ENCODE results near the gene CADPS.

The CADPS gene

GRCh38 chr3:62798000-62798399 lies 77.2 kb downstream of the CADPS start:
- TF ChIP-seq, protein P1, sequence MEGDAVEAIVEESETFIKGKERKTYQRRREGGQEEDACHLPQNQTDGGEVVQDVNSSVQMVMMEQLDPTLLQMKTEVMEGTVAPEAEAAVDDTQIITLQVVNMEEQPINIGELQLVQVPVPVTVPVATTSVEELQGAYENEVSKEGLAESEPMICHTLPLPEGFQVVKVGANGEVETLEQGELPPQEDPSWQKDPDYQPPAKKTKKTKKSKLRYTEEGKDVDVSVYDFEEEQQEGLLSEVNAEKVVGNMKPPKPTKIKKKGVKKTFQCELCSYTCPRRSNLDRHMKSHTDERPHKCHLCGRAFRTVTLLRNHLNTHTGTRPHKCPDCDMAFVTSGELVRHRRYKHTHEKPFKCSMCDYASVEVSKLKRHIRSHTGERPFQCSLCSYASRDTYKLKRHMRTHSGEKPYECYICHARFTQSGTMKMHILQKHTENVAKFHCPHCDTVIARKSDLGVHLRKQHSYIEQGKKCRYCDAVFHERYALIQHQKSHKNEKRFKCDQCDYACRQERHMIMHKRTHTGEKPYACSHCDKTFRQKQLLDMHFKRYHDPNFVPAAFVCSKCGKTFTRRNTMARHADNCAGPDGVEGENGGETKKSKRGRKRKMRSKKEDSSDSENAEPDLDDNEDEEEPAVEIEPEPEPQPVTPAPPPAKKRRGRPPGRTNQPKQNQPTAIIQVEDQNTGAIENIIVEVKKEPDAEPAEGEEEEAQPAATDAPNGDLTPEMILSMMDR (conservative IDR thresholded peaks at IDR 0.05; ENCODE audit: low read length) = no peak
- no peak for DNase-seq (ENCODE audit: low read depth)
- H3K4me3 ChIP-seq (ENCODE audit: low read length) = no peak overlapping the region

- DNase-seq (ENCODE audit: low read depth) = no peak
- no peak overlapping the region for H3K4me3 ChIP-seq (ENCODE audit: low read length)
- TF ChIP-seq, protein P1 (conservative IDR thresholded peaks at IDR 0.05; ENCODE audit: low read length) = no peak
Observed at GRCh38 chr3:62797132-62797531, 78.1 kb downstream of the CADPS start.

GRCh38 chr3:62795978-62796657 lies 79.1 kb downstream of the CADPS start:
- TF ChIP-seq, protein P1 (conservative IDR thresholded peaks at IDR 0.05; ENCODE audit: low read length) = no peak
- DNase-seq (ENCODE audit: low read depth) = no peak
- H3K4me3 ChIP-seq (ENCODE audit: low read length) = no peak overlapping the region

GRCh38 chr3:62793946-62794345 lies 81.3 kb downstream of the CADPS start:
- no peak for DNase-seq (ENCODE audit: low read depth)
- TF ChIP-seq, protein P1 (conservative IDR thresholded peaks at IDR 0.05; ENCODE audit: low read length) = no peak
- no peak overlapping the region for H3K4me3 ChIP-seq (ENCODE audit: low read length)

GRCh38 chr3:62785384-62785783 lies 89.8 kb downstream of the CADPS start:
- H3K4me3 ChIP-seq (ENCODE audit: low read length) = no peak overlapping the region
- TF ChIP-seq, protein P1 (conservative IDR thresholded peaks at IDR 0.05; ENCODE audit: low read length) = no peak
- no peak for DNase-seq (ENCODE audit: low read depth)

DNA sequence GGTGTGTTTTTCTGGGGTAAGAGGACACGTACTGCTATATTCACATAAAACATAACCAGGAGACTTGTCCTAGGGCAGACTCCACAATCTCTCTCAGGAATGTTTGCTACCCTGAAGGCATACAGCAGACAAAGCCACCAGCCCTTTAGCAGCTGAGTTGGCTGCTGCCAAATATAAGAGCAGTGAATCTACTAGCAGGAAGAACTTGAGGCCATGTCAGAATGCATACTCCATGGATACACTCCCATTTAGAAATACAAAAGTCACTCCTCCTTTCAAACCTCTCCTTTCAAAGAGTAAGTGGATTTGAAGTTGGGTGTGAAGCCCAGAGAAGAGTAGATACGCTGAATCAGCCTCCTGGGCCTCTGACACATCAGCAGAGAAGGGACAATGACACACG lies 94.1 kb downstream of the CADPS start:
- TF ChIP-seq, protein P1 (conservative IDR thresholded peaks at IDR 0.05; ENCODE audit: low read length) = no peak
- DNase-seq (ENCODE audit: low read depth) = no peak
- no peak overlapping the region for H3K4me3 ChIP-seq (ENCODE audit: low read length)

DNA sequence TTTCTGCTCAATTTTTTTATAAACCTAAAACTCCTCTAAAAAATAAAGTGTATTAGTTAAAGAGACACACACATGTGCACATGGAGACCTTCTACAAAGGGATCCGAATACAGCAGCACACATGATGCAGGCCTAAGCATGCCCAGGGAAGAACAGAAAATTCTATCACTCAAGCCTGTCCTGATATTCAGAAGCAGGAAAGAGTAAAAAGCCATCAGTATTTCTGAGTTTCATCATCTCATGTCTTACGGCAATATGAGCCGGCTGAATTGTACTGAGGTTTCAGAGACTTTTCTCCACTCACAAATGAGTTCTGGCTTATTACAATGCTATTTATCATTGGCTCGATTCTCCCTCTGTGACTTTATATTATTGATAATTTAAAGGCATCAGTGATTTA lies 97.5 kb downstream of the CADPS start:
- TF ChIP-seq, protein P1 (conservative IDR thresholded peaks at IDR 0.05; ENCODE audit: low read length) = no peak
- DNase-seq (ENCODE audit: low read depth) = no peak
- no peak overlapping the region for H3K4me3 ChIP-seq (ENCODE audit: low read length)

Data from AG10803 (cell line).